ENCODE results near the gene TSHR.
A peak's percentile ranks its signal among the peaks of the same experiment; 100 is the strongest.
"Not testable (repeated sequence)": the region's sequence is repeated elsewhere in the genome, so short reads cannot be mapped to it uniquely, and the experiment has no call there.

The TSHR gene

DNA sequence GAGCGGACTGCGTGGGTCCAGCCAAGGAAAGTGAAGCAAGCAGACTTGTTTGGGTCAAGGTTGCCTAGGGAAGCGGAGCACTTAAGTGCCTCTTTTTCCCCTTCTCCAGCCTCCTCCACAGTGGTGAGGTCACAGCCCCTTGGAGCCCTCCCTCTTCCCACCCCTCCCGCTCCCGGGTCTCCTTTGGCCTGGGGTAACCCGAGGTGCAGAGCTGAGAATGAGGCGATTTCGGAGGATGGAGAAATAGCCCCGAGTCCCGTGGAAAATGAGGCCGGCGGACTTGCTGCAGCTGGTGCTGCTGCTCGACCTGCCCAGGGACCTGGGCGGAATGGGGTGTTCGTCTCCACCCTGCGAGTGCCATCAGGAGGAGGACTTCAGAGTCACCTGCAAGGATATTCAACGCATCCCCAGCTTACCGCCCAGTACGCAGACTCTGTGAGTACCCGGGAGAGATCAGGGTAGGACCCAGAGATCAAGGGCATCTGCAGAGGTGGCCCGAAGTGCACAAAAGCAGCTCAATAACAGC lies at the start of gene TSHR:
TSHR (plus strand) TSS at position 206 of the 526 bp plus-strand sequence; CDS start at position 266, 60 bp downstream.
- no peak for DNase-seq

DNA sequence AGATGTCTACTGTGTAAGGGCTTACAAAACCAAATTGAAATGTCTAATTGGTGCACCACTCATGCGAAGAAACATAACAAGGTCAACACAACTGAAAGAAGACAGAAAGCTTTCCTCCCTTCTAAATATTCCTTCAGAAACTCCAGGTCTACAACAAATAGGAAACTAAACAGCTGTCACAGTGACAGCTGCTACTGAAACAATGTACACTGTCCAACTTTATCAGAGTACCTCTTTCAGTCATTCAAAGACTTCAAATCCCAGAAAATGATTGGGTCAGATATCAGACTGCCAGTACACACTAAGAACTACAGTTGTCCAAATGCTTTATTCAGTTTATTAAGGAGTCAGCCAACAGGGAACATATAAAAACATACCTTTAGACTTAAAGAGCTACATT lies 49.1 kb upstream of the TSHR start:
- no peak for DNase-seq

DNA sequence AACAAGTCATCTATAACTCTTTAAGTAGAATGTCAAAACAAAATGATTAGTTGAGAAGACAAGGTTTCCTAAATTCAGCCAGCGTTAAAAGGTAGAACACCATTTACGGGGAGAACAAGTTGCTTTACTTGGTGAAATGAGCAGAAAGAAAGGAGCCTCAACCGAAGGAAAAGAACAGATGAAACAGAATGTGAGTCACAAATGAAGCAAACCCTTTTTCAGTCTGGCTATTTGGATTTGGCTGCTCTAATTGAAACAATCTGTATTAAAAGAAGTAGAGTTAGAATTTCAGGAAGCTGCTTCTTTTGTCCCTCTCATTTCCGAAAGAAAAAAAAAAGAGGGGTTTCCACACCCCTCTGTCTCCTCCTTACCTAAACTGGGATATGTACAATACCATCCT lies 48.5 kb upstream of the TSHR start:
- DNase-seq, result no peak

DNA sequence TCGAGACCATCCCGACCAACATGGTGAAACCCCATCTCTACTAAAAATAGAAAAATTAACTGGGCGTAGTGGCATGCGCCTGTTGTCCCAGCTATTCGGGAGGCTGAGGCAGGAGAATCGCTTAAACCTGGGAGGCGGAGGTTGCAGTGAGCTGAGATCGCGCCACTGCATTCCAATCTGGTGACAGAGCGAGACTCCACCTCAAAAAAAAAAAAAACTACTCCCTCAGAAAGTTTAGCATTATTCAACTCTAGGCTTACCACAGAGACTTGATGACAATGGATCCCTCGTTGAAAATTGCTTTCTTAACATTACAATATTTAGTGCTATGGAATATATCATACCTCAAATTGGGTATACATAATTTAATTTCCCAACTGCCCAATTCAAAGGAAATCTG lies 43.4 kb upstream of the TSHR start:
- DNase-seq, result not testable (repeated sequence)

DNA sequence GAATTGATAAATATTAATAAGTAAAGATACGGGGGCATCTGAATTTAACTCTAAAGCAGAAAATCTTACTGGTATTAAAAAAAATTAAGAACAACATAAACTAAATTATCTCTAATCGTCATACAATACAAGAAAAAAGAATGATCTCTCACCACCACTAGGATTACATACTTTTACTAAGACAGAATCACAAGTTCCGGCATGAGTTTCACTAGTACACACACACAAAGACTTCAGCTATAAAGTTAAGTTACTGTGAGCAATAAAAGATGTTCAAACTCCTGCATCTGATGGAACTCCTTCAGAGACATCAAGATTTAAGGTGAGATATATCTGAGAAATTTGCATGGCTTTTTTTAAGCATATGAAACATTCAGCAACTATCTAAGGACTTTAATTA lies 35.8 kb upstream of the TSHR start:
- no peak for DNase-seq

DNA sequence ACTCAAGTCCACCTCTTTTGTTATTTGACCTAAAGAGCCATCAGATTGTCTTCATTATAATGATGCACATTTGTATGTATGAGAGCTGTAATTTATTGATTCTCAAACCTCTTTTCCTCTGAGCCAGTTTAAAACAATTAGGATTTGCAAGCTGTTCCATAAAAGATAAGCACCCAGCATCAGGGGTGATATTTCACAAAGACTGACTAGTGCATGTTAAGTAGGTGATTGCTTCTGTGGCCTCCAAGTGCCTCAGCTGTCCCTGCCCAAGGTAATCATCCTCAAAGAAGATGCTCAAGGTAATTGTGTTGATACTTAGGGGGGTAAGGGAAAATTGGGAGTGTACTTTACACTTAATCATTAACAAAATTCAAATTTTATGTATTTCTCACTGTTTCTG lies 32.1 kb upstream of the TSHR start:
- no peak for DNase-seq

DNA sequence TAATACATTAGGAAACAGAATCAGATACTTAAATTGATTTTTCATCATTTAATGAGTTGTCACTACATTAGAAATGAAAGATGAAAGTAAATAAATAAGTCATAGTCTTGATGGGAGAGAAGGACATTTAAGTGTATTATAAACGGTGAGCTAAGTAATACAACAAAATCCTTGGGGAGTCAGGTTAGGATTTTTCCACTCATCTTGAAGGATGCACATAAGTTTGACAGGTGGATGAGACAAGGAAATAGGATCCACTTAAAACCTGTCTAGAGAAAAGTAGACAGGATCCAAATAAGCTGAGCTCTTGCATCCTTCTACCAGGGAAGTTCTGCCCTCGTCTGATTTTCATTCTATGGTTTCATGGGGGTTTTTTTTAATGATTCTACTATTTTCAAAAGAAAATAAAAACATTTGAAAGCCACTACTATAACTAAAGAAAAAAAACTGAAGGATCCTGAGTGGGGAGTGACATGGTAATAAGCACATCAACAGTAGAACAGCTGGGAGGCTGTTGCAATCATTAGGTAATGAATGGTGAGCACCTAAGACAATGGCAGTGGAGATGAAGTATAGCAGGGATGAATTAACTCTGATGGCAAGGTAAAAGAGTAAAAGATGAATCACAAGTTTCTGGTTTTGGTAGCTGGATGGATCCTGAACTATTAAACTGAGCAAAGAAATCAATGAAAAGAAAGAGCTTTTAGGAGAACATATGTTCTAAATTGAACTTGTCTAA lies 30.9 kb upstream of the TSHR start:
- no peak for DNase-seq

DNA sequence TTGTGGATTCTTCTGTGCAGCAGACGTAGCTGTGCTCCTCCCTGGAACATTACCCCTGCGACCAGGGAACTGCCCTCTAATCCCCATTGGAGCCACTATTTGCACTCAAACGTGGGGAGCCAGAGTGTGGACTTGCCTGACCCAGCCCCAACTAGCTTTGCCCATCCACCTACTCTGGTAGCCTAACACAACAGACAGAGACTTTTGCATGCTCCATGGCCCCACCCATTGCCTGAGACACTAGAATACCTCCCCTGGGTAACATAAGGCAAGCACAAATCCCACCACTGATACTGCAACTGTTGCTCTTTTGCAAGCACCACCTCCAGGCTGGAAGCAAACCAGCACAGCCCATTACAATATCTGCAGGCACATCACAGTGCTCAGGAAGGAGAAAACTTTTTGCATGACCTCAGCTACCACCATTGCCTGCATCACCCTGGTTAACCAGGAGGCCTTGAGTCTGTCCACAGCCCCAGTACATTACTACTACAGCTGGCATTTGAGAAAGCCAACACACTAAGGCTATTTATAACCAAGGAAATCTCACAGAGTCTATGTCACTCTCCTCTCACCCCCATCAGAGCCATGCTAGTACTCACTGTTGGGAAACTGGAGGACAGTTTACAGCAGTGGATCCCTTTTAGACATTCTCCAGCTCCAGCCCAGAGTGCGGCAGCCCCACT lies 28.9 kb upstream of the TSHR start:
- no peak for DNase-seq

DNA sequence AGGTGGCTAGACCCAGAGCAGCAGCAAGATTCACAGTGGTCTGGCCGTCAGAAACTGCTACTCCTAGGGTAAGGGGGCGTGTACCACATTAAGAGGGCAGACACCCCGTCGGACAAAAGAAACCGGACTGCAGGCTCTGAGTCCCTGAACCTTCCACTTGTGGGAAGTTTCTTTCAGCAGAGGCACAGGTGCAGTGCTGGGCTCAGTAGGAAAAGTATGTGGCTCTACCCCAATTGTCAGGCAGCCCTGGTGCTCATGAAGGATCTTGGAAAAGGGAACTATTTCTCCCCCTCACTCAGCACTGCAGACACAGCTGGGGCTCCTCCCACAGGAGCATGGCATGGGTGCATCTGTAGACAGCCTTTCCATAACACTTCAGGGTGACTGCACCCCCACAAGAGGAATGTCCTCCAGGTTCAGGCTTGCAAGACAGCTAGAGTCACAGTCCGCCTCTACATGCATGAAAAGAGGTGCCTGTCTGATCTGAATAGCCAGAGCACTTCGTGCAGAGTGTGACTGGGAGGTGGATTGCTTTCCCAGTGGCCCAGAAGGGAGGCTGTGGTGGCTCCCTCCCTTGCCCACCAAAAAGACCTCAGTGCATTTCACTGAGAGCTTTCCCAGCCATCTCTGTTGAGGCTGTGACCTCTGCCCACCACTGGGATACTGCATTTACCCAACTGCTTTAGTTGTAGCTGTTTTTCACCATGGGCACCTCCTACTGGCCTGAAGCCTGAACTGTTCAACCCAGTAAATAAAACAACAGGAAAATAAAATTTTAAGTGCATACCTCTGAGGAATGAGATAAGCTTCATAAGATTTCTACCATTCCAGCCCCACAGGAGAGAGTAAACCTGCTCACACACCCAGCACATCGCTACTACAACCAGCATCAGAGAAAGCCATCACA lies 28.1 kb upstream of the TSHR start:
- DNase-seq, result no peak

DNA sequence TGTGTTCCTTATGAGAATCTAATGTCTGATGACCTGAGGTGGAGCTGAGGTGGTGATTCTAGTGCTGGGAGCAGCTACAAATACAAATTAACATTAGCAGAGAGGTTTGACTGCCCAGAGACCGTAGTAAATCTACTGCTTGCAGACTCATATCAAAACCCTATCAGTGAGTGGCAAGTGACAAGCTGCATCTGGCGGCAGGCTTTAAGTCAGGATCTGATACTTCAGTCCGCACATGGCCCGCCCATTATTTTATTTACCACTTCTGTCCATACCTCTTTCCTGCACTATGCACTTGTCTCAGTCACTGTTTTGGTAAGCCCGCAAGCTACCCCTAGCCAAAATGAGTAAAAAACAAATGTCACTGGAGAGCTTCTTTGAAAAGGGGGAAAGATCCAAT lies 25.3 kb upstream of the TSHR start:
- no peak for DNase-seq

DNA sequence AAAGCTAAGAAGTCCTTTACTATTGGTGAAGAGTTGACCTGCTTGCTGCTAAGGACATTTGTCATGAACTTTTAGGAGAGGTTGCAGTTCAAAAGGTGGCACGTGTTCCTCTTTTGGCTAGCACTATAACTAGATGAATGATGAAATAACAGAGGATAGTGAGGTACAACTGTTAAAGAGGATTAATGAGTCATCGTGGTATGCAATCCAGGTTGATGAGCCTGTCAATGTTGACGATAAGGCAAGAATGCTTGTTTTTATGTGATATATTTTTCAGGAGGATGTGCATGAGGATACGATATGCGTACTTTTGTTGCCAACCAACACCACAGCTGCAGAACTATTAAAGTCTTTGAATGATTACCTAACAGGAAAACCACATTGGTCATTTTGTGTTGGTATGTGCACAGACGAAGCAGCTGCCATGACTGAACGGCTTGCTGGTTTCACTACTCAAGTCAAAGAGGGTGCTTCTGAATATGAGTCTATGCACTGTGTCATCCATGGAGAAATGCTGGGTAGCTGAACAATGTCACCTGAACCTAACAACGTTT lies 24.5 kb upstream of the TSHR start:
- no peak for DNase-seq

DNA sequence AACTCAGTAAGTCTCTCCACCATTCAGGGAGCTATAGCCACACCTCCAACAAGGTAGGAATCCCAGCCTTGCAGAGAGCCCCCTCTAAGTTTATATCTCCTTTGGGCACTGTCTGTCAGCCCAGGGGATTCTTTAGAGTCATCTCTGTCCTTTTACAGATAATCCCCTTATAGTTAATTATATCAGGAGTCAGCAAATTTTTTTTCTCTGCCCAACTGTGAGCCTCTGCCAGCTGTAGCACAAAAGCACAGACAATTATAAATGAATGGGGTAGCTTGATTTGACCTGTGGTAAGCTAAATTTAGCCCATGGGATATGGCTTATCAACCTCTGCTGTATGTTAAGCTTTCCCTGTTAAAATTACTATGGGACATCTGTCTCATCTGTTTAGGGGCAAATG lies 22.1 kb upstream of the TSHR start:
- DNase-seq, result no peak

DNA sequence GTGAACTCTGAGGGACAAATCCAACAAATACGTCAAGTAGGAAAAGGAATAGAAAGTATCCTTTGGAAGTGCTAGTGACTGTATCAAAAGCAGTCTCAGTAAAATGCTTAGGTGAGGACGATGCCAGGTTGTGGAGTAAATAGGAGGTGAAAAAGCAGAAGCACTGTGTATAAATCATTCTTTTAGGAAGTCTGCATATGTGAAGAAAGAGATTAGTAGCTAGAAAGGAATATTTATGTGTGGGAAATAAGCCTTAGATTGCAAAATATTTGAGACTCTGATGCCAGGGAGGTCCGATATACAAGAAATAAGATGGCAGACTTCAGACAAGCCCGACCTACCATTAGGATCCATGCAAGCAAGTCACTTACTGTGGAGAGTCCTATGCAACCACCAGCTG lies 21.7 kb upstream of the TSHR start:
- DNase-seq, result no peak

DNA sequence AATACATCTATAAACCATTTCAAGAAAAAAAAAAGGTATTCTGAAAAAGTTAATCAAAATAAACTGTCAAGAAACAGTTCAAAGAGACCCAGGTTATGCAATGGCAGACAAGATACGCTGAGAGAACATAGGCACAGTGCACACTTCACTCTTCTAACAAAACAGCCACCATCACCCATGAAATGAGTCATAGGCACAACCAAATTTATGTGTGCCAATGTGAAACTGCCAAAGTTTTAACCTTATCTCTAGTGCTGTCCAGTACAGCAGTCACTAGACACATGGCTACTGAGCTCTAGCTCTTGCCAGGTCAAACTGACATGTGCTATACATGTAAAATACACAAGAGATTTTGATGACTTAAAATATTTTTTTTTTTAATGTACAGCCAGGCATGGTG lies 15.3 kb upstream of the TSHR start:
- DNase-seq, result no peak

DNA sequence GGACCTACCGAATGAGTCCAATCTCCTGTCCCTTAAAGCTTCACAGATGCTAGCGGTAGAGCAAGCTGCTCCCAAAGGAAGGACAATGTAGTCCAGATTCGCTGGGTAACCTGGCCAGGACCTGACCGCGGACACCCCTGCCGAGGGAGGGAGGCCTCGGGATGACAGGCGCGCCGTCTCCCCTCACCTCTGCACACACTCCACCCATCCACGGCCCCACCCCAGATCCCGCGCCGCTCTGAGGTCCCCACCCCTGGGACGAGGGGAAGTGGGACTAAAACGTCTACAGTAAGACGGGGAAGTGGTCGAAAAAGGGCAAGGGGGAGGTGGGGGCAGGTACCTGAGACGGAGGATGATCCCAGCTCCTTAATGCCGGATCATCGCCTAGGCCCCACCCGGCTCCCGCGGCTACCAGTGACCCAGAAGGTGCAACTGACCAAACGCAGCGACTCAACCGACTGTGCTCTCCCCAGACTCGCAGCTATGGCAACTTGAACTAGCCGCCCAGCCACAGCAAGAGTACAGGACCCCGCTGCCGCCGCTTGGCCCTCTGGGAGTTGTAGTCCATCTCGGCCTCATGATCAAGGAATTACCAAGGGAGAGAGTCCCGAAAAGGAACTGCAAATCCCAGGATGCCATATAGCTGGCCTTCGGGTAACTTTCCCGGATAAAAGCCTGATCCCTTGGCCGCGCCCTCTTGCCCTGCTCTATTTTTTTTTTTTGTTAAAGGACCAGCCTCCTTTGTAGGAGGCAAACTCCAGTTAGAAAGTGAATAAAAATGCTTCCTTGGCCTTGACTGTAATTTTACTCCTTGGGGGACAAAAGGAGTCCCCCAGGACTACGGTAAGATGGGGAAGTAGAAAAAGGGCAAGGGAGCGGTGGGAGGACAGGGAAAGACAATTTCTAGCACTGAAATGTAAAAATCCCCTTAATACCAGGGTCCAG lies 13.9 kb upstream of the TSHR start, which contains the start of gene CEP128:
CEP128 (minus strand) TSS at position 498 of the 945 bp plus-strand sequence.
- peak; percentile 85 for DNase-seq

DNA sequence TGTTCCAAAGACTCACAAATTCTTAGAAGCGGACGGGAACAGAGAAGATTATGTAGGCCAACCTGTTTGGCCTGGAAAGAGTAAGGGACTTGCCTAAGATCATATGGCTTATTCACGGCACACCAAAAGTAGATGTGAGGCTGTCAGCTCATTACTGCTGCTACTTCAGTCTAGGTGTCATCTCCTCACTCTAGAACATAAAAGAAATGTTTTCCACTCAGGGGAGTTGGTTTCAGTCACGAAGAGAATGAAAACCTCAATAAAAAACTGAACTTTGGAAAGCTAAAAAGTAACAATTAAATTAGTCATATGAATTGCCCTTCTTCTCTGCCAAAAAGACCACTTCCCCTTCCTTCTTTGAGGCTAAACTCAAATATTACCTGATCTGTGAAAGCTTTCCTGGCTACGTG lies 13.2 kb upstream of the TSHR start:
- no peak for DNase-seq

DNA sequence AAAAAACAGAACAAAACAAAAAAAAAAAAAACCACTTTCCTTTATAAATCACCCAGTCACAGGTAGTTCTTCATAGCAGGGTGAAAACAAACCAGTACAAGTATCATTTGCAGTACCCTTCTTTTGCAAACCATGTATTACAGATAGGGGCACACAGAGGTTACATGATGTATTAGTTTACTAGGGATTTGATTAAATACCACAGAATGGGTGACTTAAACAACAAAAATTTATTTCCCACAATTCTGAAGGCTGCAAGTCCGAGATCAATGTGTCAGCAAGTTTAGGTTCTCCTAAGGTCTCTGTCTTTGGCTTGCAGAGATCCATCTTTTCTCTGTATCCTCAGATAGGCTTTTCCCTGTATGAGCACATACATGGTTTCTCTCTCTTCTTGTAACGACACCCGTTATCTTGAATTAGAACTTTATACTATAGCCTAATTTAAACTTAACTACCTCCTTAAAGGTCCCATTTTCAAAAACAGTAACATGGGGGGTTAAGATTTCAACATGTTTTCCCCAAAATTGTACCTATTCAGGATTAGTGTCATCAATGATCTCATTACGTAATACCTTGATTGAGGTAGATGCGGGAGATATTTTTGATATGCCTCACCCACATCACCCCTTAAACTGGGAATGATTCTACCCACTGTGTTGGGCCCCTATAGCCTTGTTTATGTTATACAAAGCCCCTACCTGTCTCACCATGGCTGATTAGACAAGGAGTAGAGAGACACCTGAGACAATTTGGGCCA lies 10.4 kb upstream of the TSHR start:
- DNase-seq, result no peak

DNA sequence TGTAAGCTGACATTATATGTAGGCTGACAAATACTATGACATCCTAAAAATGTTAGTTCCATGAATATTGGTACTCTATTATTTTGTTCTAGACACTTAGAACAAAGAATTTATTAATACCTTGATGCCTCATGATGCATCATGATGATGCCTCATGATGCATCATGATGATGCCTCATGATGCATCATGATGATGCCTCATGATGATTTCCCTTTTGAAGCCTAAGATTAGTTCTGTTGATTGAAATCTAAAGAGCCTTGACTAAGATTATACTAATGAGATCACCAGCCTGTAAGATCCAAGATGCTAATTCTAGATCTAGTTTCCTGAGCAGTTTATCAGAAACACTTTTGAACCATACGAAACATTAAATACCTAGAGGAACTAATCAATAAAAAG lies 9.2 kb upstream of the TSHR start:
- no peak for DNase-seq

DNA sequence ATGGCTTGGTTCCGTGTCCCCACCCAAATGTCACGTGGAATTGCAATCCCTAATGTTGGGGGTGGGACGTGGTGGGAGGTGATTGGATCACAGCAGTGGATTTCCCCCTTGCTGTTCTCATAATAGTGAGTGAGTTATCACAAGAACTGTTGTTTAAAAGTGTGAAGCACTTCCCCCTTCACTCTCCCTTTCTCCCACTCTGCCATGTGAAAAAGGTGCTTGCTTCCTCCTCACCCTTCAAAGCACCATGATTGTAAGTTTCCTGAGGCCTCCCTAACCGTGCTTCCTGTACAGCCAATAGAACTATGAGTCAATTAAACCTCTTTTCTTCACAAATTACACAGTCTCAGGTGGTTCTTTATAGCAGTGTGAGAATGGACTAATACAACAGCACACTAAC lies 8.6 kb upstream of the TSHR start:
- DNase-seq, result no peak

DNA sequence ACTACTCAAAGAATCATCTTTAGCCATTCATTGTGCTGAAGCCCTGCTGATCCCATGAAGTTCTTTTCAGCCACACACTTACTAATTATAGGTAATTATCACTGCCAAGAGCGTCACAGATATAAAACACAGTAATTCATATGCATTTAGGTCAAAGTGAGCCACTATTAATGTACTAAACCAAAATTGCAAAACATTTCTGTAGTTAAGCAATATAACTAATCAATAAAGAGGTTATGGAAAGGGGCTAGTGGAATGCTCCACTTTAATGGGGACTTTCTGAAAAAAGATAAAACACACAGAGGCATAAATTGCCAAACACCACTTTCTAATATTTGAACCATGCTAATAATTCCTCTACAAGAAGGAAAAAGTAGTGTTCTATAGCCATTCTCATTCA lies 7.1 kb upstream of the TSHR start:
- DNase-seq, result no peak

DNA sequence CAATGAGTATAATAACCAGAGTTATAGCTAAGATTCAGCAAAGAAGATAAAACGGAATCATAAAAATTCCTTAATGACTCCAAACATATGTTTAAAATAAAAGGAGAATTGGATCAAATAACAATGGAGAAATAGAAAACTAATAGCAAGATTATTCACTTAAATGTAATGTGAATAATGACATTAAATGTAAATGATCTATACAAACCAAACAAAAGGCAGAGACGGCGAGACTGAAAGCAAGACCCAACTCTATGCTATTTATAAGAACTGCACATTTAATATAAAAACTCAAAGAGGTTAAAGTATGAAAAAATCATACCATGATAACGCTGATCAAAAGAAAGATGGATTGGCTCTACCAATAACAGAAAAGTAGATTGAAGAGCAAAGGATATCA lies 3.9 kb upstream of the TSHR start:
- no peak for DNase-seq
